CD4-positive, CD25-positive, alpha-beta regulatory T cell (primary cell): ENCODE results near the gene PTGR3. TPM values are rescaled to one million over a fixed set of nuclear protein-coding genes. Genes with fewer than 3 reads are reported as not detected.

Experiments
- ATAC-seq, 2 donors: fragments of 150-1000 bp; cut with Tn5 transposase; one replicate each; pipeline ENCODE4 v1.10.0; 2021; ENCODE audit warnings: low read depth in 2 of 2, moderate number of reproducible peaks in 2 of 2, moderate library complexity in 1 of 2
- DNase-seq, 3 donors: peaks; one replicate each; pipeline versions ENCODE4 v3.0.0 to v3.0.0-alpha.2; 2012 to 2022; ENCODE audit warnings: mixed read lengths in 1 of 3
- H3K27ac ChIP-seq: one replicate; pipeline ENCODE4 v1.7.0; 2013; ENCODE audit warnings: mild to moderate bottlenecking, low read length; ENCODE audit not compliant: insufficient read depth, poor library complexity, severe bottlenecking
- H3K27me3 ChIP-seq: one replicate; pipeline ENCODE4 v1.7.0; 2013; ENCODE audit warnings: low read length; ENCODE audit not compliant: control insufficient read depth, insufficient read depth
- H3K36me3 ChIP-seq: one replicate; pipeline ENCODE4 v1.7.0; 2013; ENCODE audit warnings: mild to moderate bottlenecking, low read length, moderate library complexity; ENCODE audit not compliant: control insufficient read depth, insufficient read depth
- H3K4me1 ChIP-seq: 2 replicates; pipeline ENCODE4 v1.7.0; 2013; ENCODE audit warnings: mild to moderate bottlenecking, low read length; ENCODE audit not compliant: insufficient read depth, control insufficient read depth, poor library complexity, severe bottlenecking
- H3K4me3 ChIP-seq: one replicate; pipeline ENCODE4 v1.7.0; 2013; ENCODE audit warnings: low read depth, mild to moderate bottlenecking, low read length, moderate library complexity
- H3K9me3 ChIP-seq, 2 experiments: 1 replicate in 1 of 2; 2 replicates in 1 of 2; pipeline ENCODE4 v1.7.0; 2013; ENCODE audit warnings: low read length in 2 of 2, mild to moderate bottlenecking in 1 of 2, moderate library complexity in 1 of 2; ENCODE audit not compliant: control insufficient read depth in 2 of 2
- H3K27ac Mint-ChIP-seq, 3 donors: one replicate each; pipeline ENCODE4 v1.8.0; 2020 to 2022; ENCODE audit warnings: mild to moderate bottlenecking in 3 of 3, mixed read lengths in 3 of 3, moderate library complexity in 2 of 3
- H3K27me3 Mint-ChIP-seq: one replicate; pipeline ENCODE4 v1.8.0; 2022; ENCODE audit warnings: mild to moderate bottlenecking, mixed read lengths
- H3K36me3 Mint-ChIP-seq: one replicate; pipeline ENCODE4 v1.8.0; 2020; ENCODE audit warnings: mixed read lengths
- H3K4me1 Mint-ChIP-seq, 4 donors: one replicate each; pipeline ENCODE4 v1.8.0; 2020 to 2022; ENCODE audit warnings: mixed read lengths in 4 of 4, mild to moderate bottlenecking in 1 of 4
- H3K4me3 Mint-ChIP-seq, 4 donors: one replicate each; pipeline ENCODE4 v1.8.0; 2020 to 2022; ENCODE audit warnings: mild to moderate bottlenecking in 4 of 4, mixed read lengths in 4 of 4, moderate library complexity in 3 of 4
- H3K9me3 Mint-ChIP-seq, 7 donors: one replicate each; pipeline ENCODE4 v1.8.0; 2020 to 2022; ENCODE audit warnings: mixed read lengths in 7 of 7, mild to moderate bottlenecking in 3 of 7, moderate library complexity in 2 of 7
- polyA plus RNA-seq, 4 donors: library from polyadenylated mRNA; unstranded; fragments of 300-500 nt; fragmentation: Illumina TruSeq; gene quantifications; one replicate each; pipeline ENCODE4 v1.2.3, GENCODE V29; 2021
- total RNA-seq: library from RNA; stranded (reverse); gene quantifications from one replicate; pipeline ENCODE4 v1.2.3, GENCODE V29; 2022

The PTGR3 gene
- total RNA-seq, result 25.5 TPM
- polyA plus RNA-seq, result 10 to 100 TPM; 18.6 to 33.3 (median 25.8) TPM

GRCh38 chr18:75209129-75209950 is at the start of gene PTGR3:
Gene PTGR3 (minus strand): TSS chr18:75209139. CDS start chr18:75209058, 81 bp downstream.
- peak; percentile 68 to 92 (median 79) for DNase-seq
- Histone ChIP-seq H3K27me3 (no peaks in the 10 kb centered on the region), H3K4me3 (peak within 1 kb of the TSS; percentile 97), H3K36me3 (no peaks in the 10 kb centered on the region), H3K27ac (peak within 1 kb of the TSS; percentile 78), H3K9me3 (no peaks in the 10 kb centered on the region), H3K4me1 (peaks cover 55% of the 10 kb centered on the region)
- Mint-ChIP-seq H3K27ac (peak within 1 kb of the TSS; percentile 94 to 100 (median 98)), H3K9me3 (peaks cover 0 to 1% (median 0%) of the 10 kb centered on the region in 7 donors), H3K4me3 (peak within 1 kb of the TSS; percentile 98 to 100 (median 99)), H3K4me1 (peaks cover 37 to 68% (median 51%) of the 10 kb centered on the region in 4 donors), H3K36me3 (no peaks in the 10 kb centered on the region), H3K27me3 (peaks cover 23% of the 10 kb centered on the region)
- peak; percentile 59 to 61 for ATAC-seq

- no peak overlapping the region for H3K4me3 Mint-ChIP-seq
- DNase-seq, result no peak
- H3K4me1 ChIP-seq, result no peaks in the 10 kb centered on the region
- no peaks in the 10 kb centered on the region for H3K27me3 Mint-ChIP-seq
- no peaks in the 10 kb centered on the region for H3K27me3 ChIP-seq
- no peak overlapping the region for H3K27ac Mint-ChIP-seq
- no peaks in the 10 kb centered on the region for H3K9me3 Mint-ChIP-seq
- no peaks in the 10 kb centered on the region for H3K36me3 ChIP-seq
- H3K4me3 ChIP-seq, result no peak overlapping the region
- H3K9me3 ChIP-seq, result no peaks in the 10 kb centered on the region
- H3K36me3 Mint-ChIP-seq, result peaks cover 4% of the 10 kb centered on the region
- ATAC-seq, result no peak
- H3K4me1 Mint-ChIP-seq, result peaks cover 7 to 47% (median 29%) of the 10 kb centered on the region in 4 donors
- no peak overlapping the region for H3K27ac ChIP-seq
Observed at GRCh38 chr18:75257605-75258004, 48.7 kb upstream of the PTGR3 start.

- Mint-ChIP-seq H3K36me3 (peaks cover 4% of the 10 kb centered on the region), H3K4me1 (peaks cover 6 to 46% (median 28%) of the 10 kb centered on the region in 4 donors), H3K27me3 (no peaks in the 10 kb centered on the region), H3K9me3 (no peaks in the 10 kb centered on the region), H3K27ac (no peak overlapping the region), H3K4me3 (no peak overlapping the region)
- Histone ChIP-seq H3K27ac (no peak overlapping the region), H3K4me1 (no peaks in the 10 kb centered on the region), H3K9me3 (no peaks in the 10 kb centered on the region), H3K36me3 (no peaks in the 10 kb centered on the region), H3K4me3 (no peak overlapping the region), H3K27me3 (no peaks in the 10 kb centered on the region)
- DNase-seq, result no peak
- ATAC-seq, result no peak
Observed at GRCh38 chr18:75256376-75256775, 47.4 kb upstream of the PTGR3 start.

GRCh38 chr18:75255094-75255493 is 46.2 kb upstream of the PTGR3 start:
- H3K9me3 ChIP-seq, result no peaks in the 10 kb centered on the region
- H3K36me3 ChIP-seq, result no peaks in the 10 kb centered on the region
- H3K36me3 Mint-ChIP-seq, result no peaks in the 10 kb centered on the region
- H3K27ac Mint-ChIP-seq, result no peak overlapping the region
- ATAC-seq (no peak), DNase-seq (no peak)
- H3K4me3 Mint-ChIP-seq, result no peak overlapping the region
- no peaks in the 10 kb centered on the region for H3K9me3 Mint-ChIP-seq
- H3K4me3 ChIP-seq, result no peak overlapping the region
- no peak overlapping the region for H3K27ac ChIP-seq
- H3K27me3 ChIP-seq, result no peaks in the 10 kb centered on the region
- H3K4me1 Mint-ChIP-seq, result peaks cover 5 to 38% (median 19%) of the 10 kb centered on the region in 4 donors
- H3K27me3 Mint-ChIP-seq, result no peaks in the 10 kb centered on the region
- no peaks in the 10 kb centered on the region for H3K4me1 ChIP-seq

GRCh38 chr18:75253784-75254183 is 44.8 kb upstream of the PTGR3 start:
- H3K4me1 Mint-ChIP-seq, result peaks cover 5 to 45% (median 18%) of the 10 kb centered on the region in 4 donors

GRCh38 chr18:75253043-75253442 is 44.1 kb upstream of the PTGR3 start:
- Mint-ChIP-seq H3K27ac (peak overlapping the region in 1 of 3 donors; percentile 14), H3K4me1 (peaks cover 8 to 51% (median 25%) of the 10 kb centered on the region in 4 donors), H3K4me3 (no peak overlapping the region), H3K9me3 (no peaks in the 10 kb centered on the region), H3K36me3 (no peaks in the 10 kb centered on the region), H3K27me3 (no peaks in the 10 kb centered on the region)
- Histone ChIP-seq H3K36me3 (no peaks in the 10 kb centered on the region), H3K4me1 (peaks cover 7% of the 10 kb centered on the region), H3K27me3 (no peaks in the 10 kb centered on the region), H3K27ac (no peak overlapping the region), H3K9me3 (peaks cover 0 to 4% of the 10 kb centered on the region in 2 experiments), H3K4me3 (no peak overlapping the region)
- DNase-seq (no peak), ATAC-seq (no peak)

More at GRCh38 chr18:75253784-75254183, 44.8 kb upstream of the PTGR3 start:
- no peak for DNase-seq
- H3K9me3 ChIP-seq, result peaks cover 0 to 4% of the 10 kb centered on the region in 2 experiments
- H3K27ac ChIP-seq, result no peak overlapping the region
- H3K36me3 ChIP-seq, result no peaks in the 10 kb centered on the region
- H3K9me3 Mint-ChIP-seq, result no peaks in the 10 kb centered on the region
- H3K27me3 Mint-ChIP-seq, result no peaks in the 10 kb centered on the region
- H3K36me3 Mint-ChIP-seq, result no peaks in the 10 kb centered on the region
- no peak overlapping the region for H3K4me3 ChIP-seq
- H3K27me3 ChIP-seq, result no peaks in the 10 kb centered on the region
- peak overlapping the region in 1 of 3 donors; percentile 14 for H3K27ac Mint-ChIP-seq
- H3K4me1 ChIP-seq, result peaks cover under 1% of the 10 kb centered on the region
- ATAC-seq, result no peak
- no peak overlapping the region for H3K4me3 Mint-ChIP-seq

GRCh38 chr18:75252136-75252535 is 43.2 kb upstream of the PTGR3 start:
- Mint-ChIP-seq H3K4me1 (peaks cover 17 to 57% (median 32%) of the 10 kb centered on the region in 4 donors), H3K4me3 (no peak overlapping the region), H3K9me3 (no peaks in the 10 kb centered on the region), H3K36me3 (no peaks in the 10 kb centered on the region), H3K27me3 (no peaks in the 10 kb centered on the region), H3K27ac (no peak overlapping the region)
- ATAC-seq (no peak), DNase-seq (no peak)
- Histone ChIP-seq H3K36me3 (no peaks in the 10 kb centered on the region), H3K9me3 (peaks cover 0 to 4% of the 10 kb centered on the region in 2 experiments), H3K4me1 (peaks cover 16% of the 10 kb centered on the region), H3K4me3 (no peak overlapping the region), H3K27me3 (no peaks in the 10 kb centered on the region), H3K27ac (no peak overlapping the region)
